Left ventricle myocardium inferior (tissue), 1 donor: ENCODE measurements around the gene ODC1. TPM values are rescaled to one million over a fixed set of nuclear protein-coding genes. Genes with fewer than 3 reads are reported as not detected.

Experiments
- DNase-seq: peaks from one replicate; pipeline ENCODE4 v3.0.0-alpha.2; 2020
- H3K27ac ChIP-seq: fragments of 200-600 bp; replicated peaks from 2 replicates; pipeline ENCODE4 v1.8.0; 2021
- H3K27me3 ChIP-seq: fragments of 200-600 bp; 2 replicates; pipeline ENCODE4 v1.8.0; 2021; ENCODE audit warnings: low read depth
- H3K36me3 ChIP-seq: fragments of 200-600 bp; 2 replicates; pipeline ENCODE4 v1.8.0; 2021
- H3K4me1 ChIP-seq: fragments of 200-600 bp; 2 replicates; pipeline ENCODE4 v1.8.0; 2021
- H3K4me3 ChIP-seq: fragments of 200-600 bp; 2 replicates; pipeline ENCODE4 v1.8.0; 2021; ENCODE audit warnings: mild to moderate bottlenecking, moderate library complexity
- H3K9me3 ChIP-seq: fragments of 200-600 bp; replicated peaks from 2 replicates; pipeline ENCODE4 v1.8.0; 2021
- intact Hi-C: fragments of 100-400 bp; cut with micrococcal nuclease; formaldehyde crosslinking; loops from one replicate; pipeline ENCODE4 v1.11.0; 2022
- total RNA-seq: library from RNA; stranded (reverse); fragmentation: NEBNext Ultra II Directional; extraction: Animal tissue kit (Norgen Biotek cat#: 25700); gene quantifications from one replicate; pipeline ENCODE4 v1.2.1, GENCODE V29; 2021
- TF ChIP-seq, protein P1 (sequence below): fragments of 200-600 bp; IDR thresholded peaks from 2 replicates; pipeline ENCODE4 v1.8.0; 2021; ENCODE audit warnings: antibody characterized with exemption, mild to moderate bottlenecking, borderline replicate concordance
- donor health status: DM: no; HTN: yes; CAD: no; lungs with severe emphysema.

Gene ODC1
- total RNA-seq, 1 donor from 2014 or later = 41.7 TPM

DNA sequence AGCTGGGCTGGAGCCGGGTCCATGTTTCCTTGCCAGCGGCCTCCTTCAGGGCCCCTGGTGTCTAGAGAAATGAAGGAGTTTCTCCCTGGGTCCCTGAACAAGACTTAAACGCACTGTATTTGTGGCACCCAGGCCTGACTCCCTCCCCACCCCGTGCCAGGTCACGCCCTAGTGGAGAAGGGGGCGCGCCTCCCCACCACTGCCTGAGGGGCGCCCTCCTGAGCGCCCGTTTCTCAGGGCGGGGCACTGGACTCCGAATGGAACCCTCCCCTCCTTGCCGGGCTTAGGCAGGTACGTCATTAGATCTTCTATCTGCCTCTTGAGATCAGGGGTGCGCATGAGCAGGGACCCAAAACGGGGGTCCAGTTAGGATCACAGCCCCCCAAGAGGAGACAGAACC lies 16.3 kb downstream of the ODC1 start:
- Histone ChIP-seq H3K9me3 (no peaks in the 10 kb centered on the region), H3K4me1 (peaks cover 12% of the 10 kb centered on the region), H3K27ac (no peak overlapping the region), H3K4me3 (no peak overlapping the region), H3K36me3 (peaks cover 12% of the 10 kb centered on the region), H3K27me3 (peaks cover 23% of the 10 kb centered on the region)
- TF ChIP-seq, protein P1, sequence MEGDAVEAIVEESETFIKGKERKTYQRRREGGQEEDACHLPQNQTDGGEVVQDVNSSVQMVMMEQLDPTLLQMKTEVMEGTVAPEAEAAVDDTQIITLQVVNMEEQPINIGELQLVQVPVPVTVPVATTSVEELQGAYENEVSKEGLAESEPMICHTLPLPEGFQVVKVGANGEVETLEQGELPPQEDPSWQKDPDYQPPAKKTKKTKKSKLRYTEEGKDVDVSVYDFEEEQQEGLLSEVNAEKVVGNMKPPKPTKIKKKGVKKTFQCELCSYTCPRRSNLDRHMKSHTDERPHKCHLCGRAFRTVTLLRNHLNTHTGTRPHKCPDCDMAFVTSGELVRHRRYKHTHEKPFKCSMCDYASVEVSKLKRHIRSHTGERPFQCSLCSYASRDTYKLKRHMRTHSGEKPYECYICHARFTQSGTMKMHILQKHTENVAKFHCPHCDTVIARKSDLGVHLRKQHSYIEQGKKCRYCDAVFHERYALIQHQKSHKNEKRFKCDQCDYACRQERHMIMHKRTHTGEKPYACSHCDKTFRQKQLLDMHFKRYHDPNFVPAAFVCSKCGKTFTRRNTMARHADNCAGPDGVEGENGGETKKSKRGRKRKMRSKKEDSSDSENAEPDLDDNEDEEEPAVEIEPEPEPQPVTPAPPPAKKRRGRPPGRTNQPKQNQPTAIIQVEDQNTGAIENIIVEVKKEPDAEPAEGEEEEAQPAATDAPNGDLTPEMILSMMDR = no peak
- no peak for DNase-seq
- intact Hi-C loops = no loop called here

DNA sequence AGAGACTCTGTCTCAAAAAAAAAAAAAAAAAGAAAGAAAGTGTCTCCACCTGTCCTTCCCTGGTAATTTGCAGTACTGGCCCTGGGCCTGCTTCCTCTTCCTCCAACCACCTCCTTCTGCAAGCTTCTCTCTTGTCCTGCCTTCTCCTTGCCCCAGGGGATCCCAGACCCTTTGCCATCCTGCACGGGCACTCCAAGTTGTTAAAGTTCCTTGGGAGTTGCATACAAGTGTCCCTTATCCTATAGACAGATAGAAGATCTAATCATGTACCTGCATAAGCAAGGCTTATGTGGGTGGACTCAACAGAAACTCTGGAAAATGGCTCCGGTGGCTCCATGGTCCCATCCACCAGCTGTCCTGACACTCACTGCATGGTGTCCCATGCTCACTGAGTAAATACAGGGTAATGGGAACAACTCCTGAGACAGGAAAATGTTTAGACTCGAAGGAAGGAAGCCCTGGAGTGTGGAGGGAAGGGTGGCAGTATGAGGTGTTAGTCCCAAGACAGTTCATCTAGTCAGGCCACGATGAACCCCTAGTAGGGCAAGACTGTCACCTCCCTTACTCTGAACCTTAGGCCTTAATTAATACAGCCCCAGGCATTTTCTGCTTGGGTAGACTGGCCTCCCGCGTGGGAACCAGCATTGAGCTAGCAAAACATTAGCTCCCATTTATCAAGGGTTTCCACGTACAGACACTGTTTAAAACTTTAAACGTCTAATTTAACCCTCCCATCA lies 17.1 kb downstream of the ODC1 start:
- Histone ChIP-seq H3K27ac (no peak overlapping the region), H3K9me3 (no peaks in the 10 kb centered on the region), H3K36me3 (peaks cover 20% of the 10 kb centered on the region), H3K27me3 (peaks cover 23% of the 10 kb centered on the region), H3K4me1 (peaks cover 12% of the 10 kb centered on the region), H3K4me3 (no peak overlapping the region)
- TF ChIP-seq, protein P1 = no peak
- DNase-seq = no peak
- intact Hi-C loops = no loop called here

DNA sequence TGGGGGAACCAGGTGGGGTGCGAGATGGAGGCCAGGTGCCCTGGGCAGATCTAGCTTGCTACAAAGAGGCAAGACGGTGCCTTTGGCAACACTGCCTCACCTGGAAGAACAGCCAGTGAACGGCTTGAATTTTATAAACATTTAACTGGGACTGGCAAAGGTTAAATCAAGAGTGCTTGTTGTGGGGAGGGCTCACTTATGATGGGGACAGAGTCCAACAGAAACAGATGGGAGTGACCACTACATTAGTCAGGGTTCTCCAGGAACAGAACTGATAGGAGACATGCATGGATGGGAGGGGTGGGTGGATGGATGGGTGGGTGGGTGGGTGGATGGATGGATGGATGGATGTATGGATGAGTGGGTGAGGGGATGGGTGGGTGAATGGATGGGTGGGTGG lies 19.2 kb downstream of the ODC1 start:
- intact Hi-C loops = no loop called here
- no peaks in the 10 kb centered on the region for H3K9me3 ChIP-seq
- TF ChIP-seq, protein P1 = no peak
- H3K4me1 ChIP-seq = peaks cover 9% of the 10 kb centered on the region
- H3K27me3 ChIP-seq = peaks cover 23% of the 10 kb centered on the region
- no peak overlapping the region for H3K4me3 ChIP-seq
- H3K36me3 ChIP-seq = peaks cover 32% of the 10 kb centered on the region
- DNase-seq = no peak
- no peak overlapping the region for H3K27ac ChIP-seq

DNA sequence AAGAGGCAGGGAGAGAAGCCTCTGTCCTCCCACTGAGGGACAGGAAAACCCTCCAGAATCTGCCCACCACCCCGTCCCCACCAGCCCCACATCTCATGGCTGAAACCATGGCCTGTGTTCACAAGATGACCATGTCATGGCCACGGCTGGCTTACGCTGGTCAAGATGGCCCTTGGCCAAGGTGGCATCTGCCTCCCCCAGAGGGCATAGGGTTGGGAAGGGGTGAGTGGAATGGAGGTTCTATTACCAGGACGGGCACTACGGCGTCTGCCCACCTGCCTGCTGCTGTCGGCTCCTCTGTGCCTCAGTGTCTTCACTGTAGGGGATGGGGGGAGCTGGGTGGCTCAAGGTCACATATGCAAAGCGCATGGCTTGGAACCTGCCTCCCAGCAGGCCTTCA lies 19.8 kb downstream of the ODC1 start:
- Histone ChIP-seq H3K27ac (no peak overlapping the region), H3K27me3 (peaks cover 23% of the 10 kb centered on the region), H3K4me3 (no peak overlapping the region), H3K36me3 (peaks cover 36% of the 10 kb centered on the region), H3K9me3 (no peaks in the 10 kb centered on the region), H3K4me1 (peaks cover 9% of the 10 kb centered on the region)
- DNase-seq = no peak
- TF ChIP-seq, protein P1 = no peak
- intact Hi-C loops = no loop called here

DNA sequence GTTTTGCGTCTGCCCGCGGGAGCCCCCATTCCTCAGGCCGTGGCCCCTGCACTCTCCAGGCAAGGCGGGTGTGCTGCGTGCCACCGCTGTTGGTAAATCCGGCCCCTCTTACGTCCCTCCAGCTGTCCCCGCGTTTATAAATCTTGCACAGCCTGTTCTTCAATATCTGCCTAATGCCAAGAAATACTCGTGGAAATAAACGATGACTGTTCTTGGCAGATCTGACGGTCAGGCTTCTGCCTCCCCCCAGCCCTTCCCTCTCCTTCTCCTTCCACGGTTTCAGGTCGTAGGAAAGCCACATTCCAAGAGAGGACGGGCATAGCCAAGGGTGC lies 20.5 kb downstream of the ODC1 start:
- H3K27me3 ChIP-seq = peaks cover 19% of the 10 kb centered on the region
- H3K4me3 ChIP-seq = no peak overlapping the region
- peaks cover 8% of the 10 kb centered on the region for H3K4me1 ChIP-seq
- intact Hi-C loops = no loop called here
- no peaks in the 10 kb centered on the region for H3K9me3 ChIP-seq
- no peak overlapping the region for H3K27ac ChIP-seq
- DNase-seq = no peak
- peaks cover 44% of the 10 kb centered on the region for H3K36me3 ChIP-seq
- TF ChIP-seq, protein P1 = no peak
